HT1080 (cell line): Measurements from ENCODE around the gene DNAJB11. TPM values are rescaled to one million over a fixed set of nuclear protein-coding genes. Genes with fewer than 3 reads are reported as not detected.
"Not testable (repeated sequence)": the region's sequence is repeated elsewhere in the genome, so short reads cannot be mapped to it uniquely, and the experiment has no call there.

Experiments used
- DNase-seq: peaks from one replicate; pipeline ENCODE4 v3.0.0-alpha.2; 2015; ENCODE audit warnings: low read depth
- total RNA-seq: library from RNA; depleted of rRNA; stranded (reverse); fragments of >200 nt; shearing (Covaris generic); gene quantifications from 2 replicates; pipeline ENCODE4 v1.2.3, GENCODE V29; 2014

Gene DNAJB11
- total RNA-seq, 1 experiment from 2014 or later, result 103 TPM

GRCh38 chr3:186551387-186551786, 19.1 kb upstream of the DNAJB11 start:
- DNase-seq, result peak; percentile 30

GRCh38 chr3:186552408-186553031, 18.0 kb upstream of the DNAJB11 start:
- no peak for DNase-seq

- DNase-seq, result no peak
Observed at GRCh38 chr3:186564586-186564985, 5.9 kb upstream of the DNAJB11 start.

GRCh38 chr3:186566772-186567071, 3.8 kb upstream of the DNAJB11 start:
- no peak for DNase-seq

- peak; percentile 93 for DNase-seq
Observed at GRCh38 chr3:186567072-186567921, 3.2 kb upstream of the DNAJB11 start, which contains the start of gene TBCCD1. TBCCD1 (minus strand) TSS chr3:186567339; CDS start chr3:186564329, 3,010 bp downstream.

- not testable (repeated sequence) for DNase-seq
Observed at GRCh38 chr3:186569361-186569760, 1.2 kb upstream of the DNAJB11 start.

GRCh38 chr3:186569779-186570095, 783 bp upstream of the DNAJB11 start:
- no peak for DNase-seq

- DNase-seq, result no peak
Observed at GRCh38 chr3:186570941-186571643, 572 bp downstream of the DNAJB11 start.

- DNase-seq, result no peak
Observed at GRCh38 chr3:186571644-186572013, 1.1 kb downstream of the DNAJB11 start.

- no peak for DNase-seq
Observed at GRCh38 chr3:186577521-186577920, 7.0 kb downstream of the DNAJB11 start.

GRCh38 chr3:186580785-186581184, 10.3 kb downstream of the DNAJB11 start:
- DNase-seq, result no peak

GRCh38 chr3:186582541-186582940, 12.0 kb downstream of the DNAJB11 start:
- DNase-seq, result no peak

- DNase-seq, result no peak
Observed at GRCh38 chr3:186583831-186584230, 13.3 kb downstream of the DNAJB11 start.

- not testable (repeated sequence) for DNase-seq
Observed at GRCh38 chr3:186586245-186586644, 15.7 kb downstream of the DNAJB11 start.

- DNase-seq, result no peak
Observed at GRCh38 chr3:186587183-186587582, 16.7 kb downstream of the DNAJB11 start.

- no peak for DNase-seq
Observed at GRCh38 chr3:186588632-186589031, 18.1 kb downstream of the DNAJB11 start.

- DNase-seq, result no peak
Observed at GRCh38 chr3:186589121-186589520, 18.6 kb downstream of the DNAJB11 start.

GRCh38 chr3:186589856-186590579, 19.5 kb downstream of the DNAJB11 start:
- DNase-seq, result peak; percentile 65

- DNase-seq, result no peak
Observed at GRCh38 chr3:186590580-186591295, 20.2 kb downstream of the DNAJB11 start.

GRCh38 chr3:186592682-186593081, 22.2 kb downstream of the DNAJB11 start:
- DNase-seq, result no peak

- DNase-seq, result no peak
Observed at GRCh38 chr3:186593862-186594261, 23.3 kb downstream of the DNAJB11 start.
